Measurements from ENCODE around the gene MYO5B. TPM values are rescaled to one million over a fixed set of nuclear protein-coding genes. Genes with fewer than 3 reads are reported as not detected.
A peak's percentile ranks its signal among the peaks of the same experiment; 100 is the strongest.

MYO5B gene
- total RNA-seq, 6 experiments from 2014 or later = 0.17 to 0.28 TPM; not detected in 4

GRCh38 chr18:49862656-49863385, 332.1 kb downstream of the MYO5B start:
- TF ChIP-seq CTCF (IDR thresholded peaks at IDR 0.05) = no peak
- Mint-ChIP-seq H3K36me3 (ENCODE audit: low read depth) (no peaks in the 10 kb centered on the region), H3K4me1 (ENCODE audit: low read depth) (peaks cover 13% of the 10 kb centered on the region), H3K9me3 (no peaks in the 10 kb centered on the region), H3K27me3 (ENCODE audit: insufficient read depth) (peaks cover 26% of the 10 kb centered on the region), H3K27ac (no peak overlapping the region), H3K4me3 (no peak overlapping the region)
- DNase-seq = no peak

- Mint-ChIP-seq H3K27ac (no peak overlapping the region), H3K36me3 (ENCODE audit: low read depth) (no peaks in the 10 kb centered on the region), H3K4me3 (no peak overlapping the region), H3K9me3 (no peaks in the 10 kb centered on the region), H3K4me1 (ENCODE audit: low read depth) (peaks cover 13% of the 10 kb centered on the region), H3K27me3 (ENCODE audit: insufficient read depth) (peaks cover 23% of the 10 kb centered on the region)
- no peak for DNase-seq
- peak; percentile 71 for TF ChIP-seq CTCF (IDR thresholded peaks at IDR 0.05)
Measured at GRCh38 chr18:49861659-49862058, 333.3 kb downstream of the MYO5B start.

GRCh38 chr18:49859725-49860124, 335.2 kb downstream of the MYO5B start:
- no peak for TF ChIP-seq CTCF (IDR thresholded peaks at IDR 0.05)
- Mint-ChIP-seq H3K36me3 (ENCODE audit: low read depth) (no peaks in the 10 kb centered on the region), H3K4me3 (no peak overlapping the region), H3K9me3 (no peaks in the 10 kb centered on the region), H3K27me3 (ENCODE audit: insufficient read depth) (peaks cover 23% of the 10 kb centered on the region), H3K4me1 (ENCODE audit: low read depth) (peaks cover 13% of the 10 kb centered on the region), H3K27ac (no peak overlapping the region)
- DNase-seq = no peak

GRCh38 chr18:49859021-49859359, 336.0 kb downstream of the MYO5B start:
- no peak overlapping the region for H3K27ac Mint-ChIP-seq
- peak; percentile 5 for TF ChIP-seq CTCF (IDR thresholded peaks at IDR 0.05)
- no peak for DNase-seq
- no peaks in the 10 kb centered on the region for H3K36me3 Mint-ChIP-seq (ENCODE audit: low read depth)
- H3K4me1 Mint-ChIP-seq (ENCODE audit: low read depth) = peaks cover 7% of the 10 kb centered on the region
- H3K9me3 Mint-ChIP-seq = no peaks in the 10 kb centered on the region
- H3K4me3 Mint-ChIP-seq = no peak overlapping the region
- peaks cover 22% of the 10 kb centered on the region for H3K27me3 Mint-ChIP-seq (ENCODE audit: insufficient read depth)

GRCh38 chr18:49858309-49859020, 336.5 kb downstream of the MYO5B start:
- no peak overlapping the region for H3K27ac Mint-ChIP-seq
- DNase-seq = peak; percentile 46
- peak; percentile 99 for TF ChIP-seq CTCF (IDR thresholded peaks at IDR 0.05)
- H3K27me3 Mint-ChIP-seq (ENCODE audit: insufficient read depth) = peaks cover 22% of the 10 kb centered on the region
- no peaks in the 10 kb centered on the region for H3K9me3 Mint-ChIP-seq
- H3K4me1 Mint-ChIP-seq (ENCODE audit: low read depth) = peaks cover 6% of the 10 kb centered on the region; the same call in 1 of the 2 replicates
- H3K4me3 Mint-ChIP-seq = no peak overlapping the region
- no peaks in the 10 kb centered on the region for H3K36me3 Mint-ChIP-seq (ENCODE audit: low read depth)

Measured in HFFc6 (cell line).